GM12801 (cell line): Measurements from ENCODE around the gene EDN2.

Source experiments
- TF ChIP-seq, protein P1 (sequence below): IDR thresholded peaks from one replicate; pipeline ENCODE4 v1.5.1; 2011; ENCODE audit warnings: control low read depth; ENCODE audit not compliant: insufficient read length; ENCODE audit errors: extremely low read depth

EDN2 gene

DNA sequence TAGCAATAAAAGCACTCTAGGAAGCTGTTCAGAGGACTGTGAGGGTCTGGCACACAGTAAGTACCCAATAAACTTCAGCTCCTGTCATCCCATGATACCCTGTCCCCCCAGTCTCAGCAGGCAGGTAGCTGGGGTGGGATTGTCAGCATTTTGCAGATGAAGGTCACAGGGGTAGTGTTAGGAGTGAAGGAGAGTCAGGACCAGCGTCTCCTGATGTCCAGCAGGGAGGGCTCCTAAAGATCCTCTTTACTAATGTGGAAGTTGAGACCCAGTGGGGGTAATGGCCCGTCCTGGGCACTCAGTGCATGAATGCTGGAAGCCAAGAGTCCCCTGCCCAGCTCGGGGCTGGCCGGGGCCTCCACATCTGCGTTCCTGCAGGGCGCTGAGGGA lies 31.3 kb upstream of the EDN2 start:
- TF ChIP-seq, protein P1, sequence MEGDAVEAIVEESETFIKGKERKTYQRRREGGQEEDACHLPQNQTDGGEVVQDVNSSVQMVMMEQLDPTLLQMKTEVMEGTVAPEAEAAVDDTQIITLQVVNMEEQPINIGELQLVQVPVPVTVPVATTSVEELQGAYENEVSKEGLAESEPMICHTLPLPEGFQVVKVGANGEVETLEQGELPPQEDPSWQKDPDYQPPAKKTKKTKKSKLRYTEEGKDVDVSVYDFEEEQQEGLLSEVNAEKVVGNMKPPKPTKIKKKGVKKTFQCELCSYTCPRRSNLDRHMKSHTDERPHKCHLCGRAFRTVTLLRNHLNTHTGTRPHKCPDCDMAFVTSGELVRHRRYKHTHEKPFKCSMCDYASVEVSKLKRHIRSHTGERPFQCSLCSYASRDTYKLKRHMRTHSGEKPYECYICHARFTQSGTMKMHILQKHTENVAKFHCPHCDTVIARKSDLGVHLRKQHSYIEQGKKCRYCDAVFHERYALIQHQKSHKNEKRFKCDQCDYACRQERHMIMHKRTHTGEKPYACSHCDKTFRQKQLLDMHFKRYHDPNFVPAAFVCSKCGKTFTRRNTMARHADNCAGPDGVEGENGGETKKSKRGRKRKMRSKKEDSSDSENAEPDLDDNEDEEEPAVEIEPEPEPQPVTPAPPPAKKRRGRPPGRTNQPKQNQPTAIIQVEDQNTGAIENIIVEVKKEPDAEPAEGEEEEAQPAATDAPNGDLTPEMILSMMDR: no peak

DNA sequence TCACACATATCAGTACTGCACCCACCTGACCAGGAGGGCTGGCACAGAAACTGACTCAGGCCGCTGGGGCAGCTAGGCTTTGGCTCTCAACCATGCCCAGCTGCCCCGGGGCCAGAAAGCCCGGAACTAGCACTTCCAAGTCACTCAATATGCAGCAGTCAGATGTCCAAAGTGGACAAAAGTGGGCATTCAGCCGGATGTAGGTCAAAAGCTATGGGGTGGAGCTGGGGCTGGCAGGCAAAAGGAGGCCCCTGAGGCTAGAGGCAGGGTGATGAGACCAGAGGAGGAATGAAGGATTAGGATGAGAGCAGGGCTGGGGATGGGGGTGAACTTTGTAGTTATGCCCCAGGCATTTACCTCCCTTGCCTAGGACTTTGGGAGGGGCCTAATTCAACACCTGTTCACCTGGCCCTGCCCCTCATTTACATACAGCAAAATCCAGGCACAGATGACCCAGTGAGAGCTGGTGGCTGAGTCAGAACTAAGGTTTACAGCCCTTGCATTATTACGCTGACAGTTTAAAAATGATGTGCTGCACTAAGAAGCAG lies 30.7 kb upstream of the EDN2 start:
- TF ChIP-seq, protein P1: no peak

DNA sequence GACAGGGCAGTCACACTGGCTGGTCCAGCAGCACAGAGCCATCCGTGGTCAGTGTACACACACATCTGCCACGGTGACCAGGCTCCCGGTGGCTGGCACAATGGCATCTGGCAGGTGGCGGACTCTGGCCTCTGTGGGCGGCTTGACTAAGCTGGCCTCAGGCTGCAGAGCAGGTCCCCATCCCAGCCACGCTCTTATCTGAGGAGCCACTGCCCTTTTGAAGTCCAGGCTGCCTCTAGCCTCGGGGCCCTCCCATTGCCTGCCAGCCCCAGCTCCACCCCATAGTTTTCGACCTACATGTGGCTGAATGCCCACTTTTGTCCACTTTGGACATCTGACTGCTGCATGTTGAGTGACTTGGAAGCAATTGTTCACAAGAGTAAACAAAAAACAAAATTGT lies 29.9 kb upstream of the EDN2 start:
- TF ChIP-seq, protein P1: no peak

DNA sequence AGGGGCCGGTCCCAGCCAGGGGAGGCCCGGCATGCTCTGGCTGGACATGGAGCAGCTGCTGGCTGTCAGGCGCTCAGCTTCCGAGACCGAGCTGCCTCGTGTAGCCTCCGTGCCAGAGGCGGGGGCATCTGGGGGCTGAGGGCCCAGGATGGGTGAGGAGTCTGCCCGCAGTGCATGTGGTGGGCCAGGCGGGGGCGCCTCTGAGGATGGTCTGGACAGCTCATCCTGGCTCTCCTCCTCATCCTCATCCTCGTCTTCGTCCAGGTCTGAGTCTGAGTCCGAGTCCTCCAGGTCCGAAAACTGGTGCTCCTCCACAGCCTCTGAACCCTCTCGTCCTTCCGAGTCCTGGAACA lies 28.9 kb upstream of the EDN2 start:
- TF ChIP-seq, protein P1: no peak

DNA sequence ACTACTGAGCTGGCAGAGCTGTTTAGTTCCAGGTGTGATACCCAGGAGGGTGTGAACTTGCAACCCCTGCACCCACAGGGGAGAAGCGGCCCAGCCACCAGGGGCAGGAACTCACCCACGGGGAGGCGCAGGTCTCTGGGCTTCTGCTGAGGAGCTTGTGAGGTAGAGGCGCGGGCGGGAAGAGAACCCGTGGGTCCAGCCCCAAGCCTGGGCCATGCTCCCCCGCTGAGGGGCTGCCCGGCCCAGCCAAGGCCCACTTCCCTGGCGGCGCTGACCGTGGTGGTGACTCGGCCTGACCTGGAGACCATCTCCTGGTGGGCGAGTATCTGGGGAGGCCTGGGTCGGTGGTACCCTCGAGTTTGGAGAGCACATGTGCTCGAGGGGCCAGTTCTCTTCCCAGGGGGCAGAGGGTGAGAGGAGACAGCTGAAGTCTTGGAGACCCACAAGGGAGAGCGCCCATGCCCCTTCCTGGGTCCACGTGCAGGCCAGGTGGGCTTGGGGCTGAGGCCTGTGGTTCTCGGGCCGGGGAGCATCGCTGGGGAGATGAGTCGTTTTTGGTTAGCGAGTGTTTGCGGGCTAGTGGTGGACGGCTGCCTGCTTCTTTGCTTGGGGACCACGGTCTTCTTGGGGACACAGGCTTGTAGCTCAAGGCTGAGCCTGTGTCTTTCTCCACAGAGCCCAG lies 28.4 kb upstream of the EDN2 start:
- TF ChIP-seq, protein P1: no peak

DNA sequence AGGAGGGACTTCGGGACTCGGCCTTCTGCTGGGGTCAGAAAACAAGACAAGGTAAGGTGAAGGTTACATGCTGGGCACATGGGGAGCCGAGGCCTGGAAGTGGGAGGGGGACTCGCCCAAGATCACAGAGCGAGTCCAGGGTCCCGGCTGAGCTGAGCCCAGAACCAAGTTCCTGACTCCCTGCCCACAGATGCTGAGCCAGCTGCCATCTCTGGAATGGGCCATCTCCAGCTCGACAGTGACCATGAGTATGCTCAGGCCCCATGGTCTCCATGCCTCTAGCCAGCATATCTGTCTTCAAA lies 26.7 kb upstream of the EDN2 start:
- TF ChIP-seq, protein P1: no peak

DNA sequence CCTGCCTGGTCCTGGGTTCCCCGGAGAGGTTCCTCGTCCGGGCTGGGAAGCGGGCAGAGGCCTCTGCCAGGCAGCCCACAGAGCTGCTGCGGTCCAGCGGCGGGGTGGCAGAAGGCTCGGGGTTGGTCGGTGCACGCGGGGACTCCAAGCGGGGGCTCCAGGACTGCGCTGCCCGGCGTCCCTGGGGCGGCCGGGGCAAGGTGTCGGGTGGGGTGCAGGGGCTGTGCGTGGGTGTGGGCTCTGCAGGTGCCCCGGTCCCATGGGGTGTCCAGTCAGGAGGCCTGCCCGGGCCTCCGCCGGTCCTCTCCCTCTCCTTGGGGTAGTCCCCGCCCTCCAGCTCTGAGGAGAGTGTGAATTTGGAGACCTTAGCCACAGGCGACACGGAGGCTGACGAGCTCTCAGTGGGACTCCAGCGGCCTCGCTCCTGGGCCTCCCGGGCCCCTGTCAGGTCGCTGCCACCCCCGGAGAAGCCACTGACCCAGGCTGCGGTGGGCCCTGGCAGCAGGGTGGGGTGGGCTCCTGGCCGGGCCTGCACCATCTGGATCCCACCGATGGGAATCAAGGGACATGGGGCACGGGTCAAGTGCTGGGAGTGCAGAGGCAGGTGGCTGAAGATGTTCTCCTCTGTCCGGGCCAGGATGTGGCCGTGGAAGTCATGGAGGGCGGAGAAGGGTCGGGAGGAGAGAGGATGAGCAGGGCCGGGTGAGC lies 26.2 kb upstream of the EDN2 start:
- TF ChIP-seq, protein P1: no peak
